Neural progenitor cell (in vitro differentiated cells): ENCODE data around the gene LCMT1.

Experiments used
- EZH2 ChIP-seq: fragments of 200-600 bp; sonication (generic); IDR thresholded peaks from 2 replicates; pipeline ENCODE4 v1.6.1; 2017; ENCODE audit warnings: antibody characterized with exemption, mild to moderate bottlenecking, moderate library complexity
- EZH2phosphoT487 ChIP-seq: fragments of 200-600 bp; sonication (generic); IDR thresholded peaks from 2 replicates; pipeline ENCODE4 v1.6.1; 2017; ENCODE audit warnings: antibody characterized with exemption
- TF ChIP-seq, protein P1 (sequence below): fragments of 200-600 bp; sonication (generic); IDR thresholded peaks from 2 replicates; pipeline ENCODE4 v1.5.1; 2017; ENCODE audit warnings: antibody characterized with exemption, mild to moderate bottlenecking

DNA sequence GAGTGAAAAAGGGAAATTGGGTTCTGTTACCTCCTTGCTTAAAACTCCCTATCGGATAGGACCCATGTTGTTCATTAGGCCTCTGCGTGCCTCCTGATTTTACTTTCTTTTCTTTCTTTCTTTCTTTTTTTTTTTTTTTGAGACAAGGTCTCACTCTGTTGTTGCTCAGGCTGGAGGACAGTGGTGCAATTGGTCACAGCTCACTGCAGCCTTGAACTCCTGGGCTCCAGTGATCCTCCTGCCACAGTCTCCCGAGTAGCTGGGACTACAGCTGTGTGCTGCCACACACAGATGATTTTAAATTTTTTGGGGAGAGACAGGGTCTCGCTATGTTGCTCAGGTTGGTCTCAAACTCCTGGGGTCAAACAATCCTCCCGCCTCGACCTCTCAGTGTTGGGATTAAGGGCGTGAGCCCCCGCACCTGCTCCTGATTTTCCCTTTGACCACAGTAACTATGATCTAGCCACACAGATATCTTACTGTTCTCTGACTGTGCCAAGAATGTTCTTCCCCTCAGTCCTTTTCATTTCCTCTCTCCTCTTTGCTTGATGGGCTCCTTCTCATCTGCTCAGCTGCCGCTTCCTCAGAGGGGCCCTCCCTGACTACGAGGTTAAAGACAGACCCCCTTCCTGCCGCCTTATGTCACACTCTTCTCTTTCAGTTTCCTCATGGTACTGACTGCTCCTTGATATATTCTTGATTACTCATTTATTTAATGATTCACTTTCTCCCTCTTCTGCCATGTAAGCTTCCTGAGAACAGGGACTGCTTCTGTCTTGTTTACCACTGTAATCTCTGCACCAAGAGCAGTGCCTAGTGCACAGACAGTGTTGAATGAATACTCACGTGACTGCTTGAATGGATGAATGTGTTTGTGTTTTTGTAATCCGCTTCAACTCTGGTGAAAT lies 44.3 kb downstream of the LCMT1 start:
- no peak for TF ChIP-seq EZH2
- TF ChIP-seq, protein P1, sequence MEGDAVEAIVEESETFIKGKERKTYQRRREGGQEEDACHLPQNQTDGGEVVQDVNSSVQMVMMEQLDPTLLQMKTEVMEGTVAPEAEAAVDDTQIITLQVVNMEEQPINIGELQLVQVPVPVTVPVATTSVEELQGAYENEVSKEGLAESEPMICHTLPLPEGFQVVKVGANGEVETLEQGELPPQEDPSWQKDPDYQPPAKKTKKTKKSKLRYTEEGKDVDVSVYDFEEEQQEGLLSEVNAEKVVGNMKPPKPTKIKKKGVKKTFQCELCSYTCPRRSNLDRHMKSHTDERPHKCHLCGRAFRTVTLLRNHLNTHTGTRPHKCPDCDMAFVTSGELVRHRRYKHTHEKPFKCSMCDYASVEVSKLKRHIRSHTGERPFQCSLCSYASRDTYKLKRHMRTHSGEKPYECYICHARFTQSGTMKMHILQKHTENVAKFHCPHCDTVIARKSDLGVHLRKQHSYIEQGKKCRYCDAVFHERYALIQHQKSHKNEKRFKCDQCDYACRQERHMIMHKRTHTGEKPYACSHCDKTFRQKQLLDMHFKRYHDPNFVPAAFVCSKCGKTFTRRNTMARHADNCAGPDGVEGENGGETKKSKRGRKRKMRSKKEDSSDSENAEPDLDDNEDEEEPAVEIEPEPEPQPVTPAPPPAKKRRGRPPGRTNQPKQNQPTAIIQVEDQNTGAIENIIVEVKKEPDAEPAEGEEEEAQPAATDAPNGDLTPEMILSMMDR: no peak
- TF ChIP-seq EZH2phosphoT487: no peak
